Astrocyte of the cerebellum (primary cell): ENCODE measurements around the gene PRCD.

ENCODE experiments used
- DNase-seq: peaks from one replicate; pipeline ENCODE4 v3.0.0-alpha.2; 2011; ENCODE audit warnings: low read depth
- H3K4me3 ChIP-seq: 2 replicates; pipeline ENCODE4 v1.5.1; 2011; ENCODE audit warnings: mild to moderate bottlenecking, low read depth, low read length, moderate library complexity
- in situ Hi-C: cut with HindIII; loops from 2 replicates; pipeline ENCODE4 v1.10.0; 2017; ENCODE audit warnings: low sequenced_read_pairs
- TF ChIP-seq, protein P1 (sequence below): IDR thresholded peaks from 2 replicates; pipeline ENCODE4 v1.5.1; 2012; ENCODE audit warnings: low read length, low read depth, moderate library complexity, mild to moderate bottlenecking; ENCODE audit errors: missing control alignments

PRCD gene

GRCh38 chr17:76593384-76593826 lies 53.6 kb downstream of the PRCD start:
- TF ChIP-seq, protein P1, sequence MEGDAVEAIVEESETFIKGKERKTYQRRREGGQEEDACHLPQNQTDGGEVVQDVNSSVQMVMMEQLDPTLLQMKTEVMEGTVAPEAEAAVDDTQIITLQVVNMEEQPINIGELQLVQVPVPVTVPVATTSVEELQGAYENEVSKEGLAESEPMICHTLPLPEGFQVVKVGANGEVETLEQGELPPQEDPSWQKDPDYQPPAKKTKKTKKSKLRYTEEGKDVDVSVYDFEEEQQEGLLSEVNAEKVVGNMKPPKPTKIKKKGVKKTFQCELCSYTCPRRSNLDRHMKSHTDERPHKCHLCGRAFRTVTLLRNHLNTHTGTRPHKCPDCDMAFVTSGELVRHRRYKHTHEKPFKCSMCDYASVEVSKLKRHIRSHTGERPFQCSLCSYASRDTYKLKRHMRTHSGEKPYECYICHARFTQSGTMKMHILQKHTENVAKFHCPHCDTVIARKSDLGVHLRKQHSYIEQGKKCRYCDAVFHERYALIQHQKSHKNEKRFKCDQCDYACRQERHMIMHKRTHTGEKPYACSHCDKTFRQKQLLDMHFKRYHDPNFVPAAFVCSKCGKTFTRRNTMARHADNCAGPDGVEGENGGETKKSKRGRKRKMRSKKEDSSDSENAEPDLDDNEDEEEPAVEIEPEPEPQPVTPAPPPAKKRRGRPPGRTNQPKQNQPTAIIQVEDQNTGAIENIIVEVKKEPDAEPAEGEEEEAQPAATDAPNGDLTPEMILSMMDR, result no peak
- in situ Hi-C loops, result no loop called here
- no peak overlapping the region for H3K4me3 ChIP-seq
- no peak for DNase-seq

GRCh38 chr17:76593959-76594358 lies 54.1 kb downstream of the PRCD start:
- in situ Hi-C loops, result no loop called here
- DNase-seq, result no peak
- no peak overlapping the region for H3K4me3 ChIP-seq
- TF ChIP-seq, protein P1, result no peak

- no peak for DNase-seq
- in situ Hi-C loops, result no loop called here
- TF ChIP-seq, protein P1, result no peak
- no peak overlapping the region for H3K4me3 ChIP-seq
These were observed 54.8 kb downstream of the PRCD start for GRCh38 chr17:76594690-76595089.
